Kidney epithelial cell (primary cell): ENCODE measurements around the gene SEC61A1. TPM values are rescaled to one million over a fixed set of nuclear protein-coding genes. Genes with fewer than 3 reads are reported as not detected.

Source experiments
- DNase-seq: peaks from one replicate; pipeline ENCODE4 v3.0.0-alpha.2; 2010; ENCODE audit warnings: low read depth
- H3K27me3 ChIP-seq: 2 replicates; pipeline ENCODE4 v1.6.0; 2011; ENCODE audit warnings: low read length; ENCODE audit not compliant: control insufficient read depth, insufficient read depth
- H3K36me3 ChIP-seq: 2 replicates; pipeline ENCODE4 v1.5.1; 2011; ENCODE audit warnings: low read length; ENCODE audit not compliant: control insufficient read depth, insufficient read depth
- H3K4me3 ChIP-seq: 2 replicates; pipeline ENCODE4 v1.5.1; 2011; ENCODE audit warnings: low read depth, mild to moderate bottlenecking, control low read depth, low read length
- total RNA-seq: library from RNA; depleted of rRNA; stranded (reverse); fragments of >200 nt; gene quantifications from 2 replicates; pipeline ENCODE4 v1.2.3, GENCODE V29; 2015
- TF ChIP-seq, protein P1 (sequence below): IDR thresholded peaks from 2 replicates; pipeline ENCODE4 v1.5.1; 2011; ENCODE audit warnings: mild to moderate bottlenecking, moderate library complexity, low read length, control low read depth, inconsistent platforms; ENCODE audit not compliant: insufficient read depth, poor library complexity, severe bottlenecking

SEC61A1 gene
- total RNA-seq, 1 donor from 2014 or later = 350 TPM

DNA sequence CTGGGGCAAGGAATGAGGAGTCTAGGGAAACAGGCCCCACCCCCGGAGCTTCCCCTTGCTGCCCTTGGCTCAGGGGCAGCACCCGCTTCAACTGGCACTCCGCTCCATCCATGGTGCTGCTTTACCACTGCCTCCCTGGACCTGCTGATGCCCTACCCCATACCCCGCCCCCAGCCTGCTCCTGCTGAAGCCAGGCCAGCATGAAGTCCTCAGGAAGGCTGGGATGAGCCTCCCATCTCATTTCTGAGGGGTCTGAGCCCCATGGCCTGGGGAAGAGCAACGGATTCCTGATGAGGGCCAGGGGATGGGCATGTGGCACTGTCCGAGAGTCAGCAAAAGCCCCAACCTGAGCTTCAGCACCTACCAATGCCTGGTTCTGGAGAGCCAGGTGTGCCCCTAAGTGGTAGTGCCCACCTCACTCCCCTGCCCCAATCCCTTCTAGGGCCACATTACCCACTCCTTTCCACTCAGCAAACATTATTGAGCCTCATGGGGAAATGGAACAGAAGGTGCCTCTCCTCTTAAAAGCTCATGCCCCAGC lies 21.0 kb downstream of the SEC61A1 start:
- no peak for DNase-seq
- TF ChIP-seq, protein P1, sequence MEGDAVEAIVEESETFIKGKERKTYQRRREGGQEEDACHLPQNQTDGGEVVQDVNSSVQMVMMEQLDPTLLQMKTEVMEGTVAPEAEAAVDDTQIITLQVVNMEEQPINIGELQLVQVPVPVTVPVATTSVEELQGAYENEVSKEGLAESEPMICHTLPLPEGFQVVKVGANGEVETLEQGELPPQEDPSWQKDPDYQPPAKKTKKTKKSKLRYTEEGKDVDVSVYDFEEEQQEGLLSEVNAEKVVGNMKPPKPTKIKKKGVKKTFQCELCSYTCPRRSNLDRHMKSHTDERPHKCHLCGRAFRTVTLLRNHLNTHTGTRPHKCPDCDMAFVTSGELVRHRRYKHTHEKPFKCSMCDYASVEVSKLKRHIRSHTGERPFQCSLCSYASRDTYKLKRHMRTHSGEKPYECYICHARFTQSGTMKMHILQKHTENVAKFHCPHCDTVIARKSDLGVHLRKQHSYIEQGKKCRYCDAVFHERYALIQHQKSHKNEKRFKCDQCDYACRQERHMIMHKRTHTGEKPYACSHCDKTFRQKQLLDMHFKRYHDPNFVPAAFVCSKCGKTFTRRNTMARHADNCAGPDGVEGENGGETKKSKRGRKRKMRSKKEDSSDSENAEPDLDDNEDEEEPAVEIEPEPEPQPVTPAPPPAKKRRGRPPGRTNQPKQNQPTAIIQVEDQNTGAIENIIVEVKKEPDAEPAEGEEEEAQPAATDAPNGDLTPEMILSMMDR = no peak
- Histone ChIP-seq H3K27me3 (peaks cover 8% of the 10 kb centered on the region), H3K4me3 (no peak overlapping the region), H3K36me3 (peaks cover 9% of the 10 kb centered on the region)

DNA sequence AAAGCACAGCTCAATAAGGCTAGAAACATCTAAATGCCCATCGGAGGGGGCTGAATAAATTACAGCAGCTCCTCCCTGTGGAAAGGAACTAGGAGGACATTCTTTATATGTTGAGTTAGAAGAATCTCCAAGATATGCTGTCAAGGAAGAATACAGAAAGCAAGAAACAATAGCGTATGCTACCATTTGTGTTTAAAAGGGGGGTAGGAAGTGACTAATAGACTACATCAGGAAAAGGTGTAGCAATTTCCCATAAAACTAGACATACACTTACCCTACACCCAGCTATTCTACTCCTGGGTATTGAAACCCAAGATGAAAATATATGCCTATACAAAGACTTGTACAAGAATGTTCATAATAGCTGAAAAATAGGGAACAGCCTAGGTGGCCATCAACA lies 21.6 kb downstream of the SEC61A1 start:
- no peak overlapping the region for H3K4me3 ChIP-seq
- H3K27me3 ChIP-seq = peaks cover 8% of the 10 kb centered on the region
- no peak for DNase-seq
- TF ChIP-seq, protein P1 = no peak
- peaks cover 5% of the 10 kb centered on the region for H3K36me3 ChIP-seq

DNA sequence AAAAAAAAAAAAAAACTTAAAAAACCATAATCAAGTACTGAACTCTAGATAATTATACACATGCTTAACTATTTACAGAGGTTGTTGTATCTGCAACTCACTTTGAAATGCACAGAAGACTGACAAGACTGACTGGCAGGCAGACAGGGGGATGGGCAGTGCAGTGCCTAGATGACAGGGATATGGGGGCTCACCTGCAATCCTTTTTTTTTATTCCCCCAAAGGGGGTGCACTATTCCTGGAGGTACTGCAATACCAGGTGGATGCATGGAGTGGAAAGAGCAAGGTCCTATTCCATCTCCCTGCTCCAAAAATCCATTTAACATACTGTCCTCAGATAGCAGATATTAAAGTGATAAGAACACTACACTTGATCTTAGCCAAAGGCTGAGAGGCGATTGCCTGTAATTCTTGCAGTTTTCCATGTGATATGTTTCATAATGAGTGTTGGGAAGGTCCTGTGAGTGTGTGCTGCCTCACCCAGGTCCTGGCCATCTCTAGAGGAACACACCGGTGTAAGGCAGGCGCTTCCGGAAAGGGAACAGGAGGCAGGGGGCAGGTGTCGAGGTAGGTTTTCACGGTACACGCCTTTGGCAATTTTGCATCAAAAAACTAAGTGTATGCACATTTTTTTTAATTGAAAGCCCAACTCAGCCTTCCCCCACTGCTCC lies 22.7 kb downstream of the SEC61A1 start:
- TF ChIP-seq, protein P1 = no peak
- peak overlapping the region; percentile 8 for H3K4me3 ChIP-seq
- H3K36me3 ChIP-seq = peaks cover 4% of the 10 kb centered on the region
- DNase-seq = no peak
- H3K27me3 ChIP-seq = peaks cover 8% of the 10 kb centered on the region

DNA sequence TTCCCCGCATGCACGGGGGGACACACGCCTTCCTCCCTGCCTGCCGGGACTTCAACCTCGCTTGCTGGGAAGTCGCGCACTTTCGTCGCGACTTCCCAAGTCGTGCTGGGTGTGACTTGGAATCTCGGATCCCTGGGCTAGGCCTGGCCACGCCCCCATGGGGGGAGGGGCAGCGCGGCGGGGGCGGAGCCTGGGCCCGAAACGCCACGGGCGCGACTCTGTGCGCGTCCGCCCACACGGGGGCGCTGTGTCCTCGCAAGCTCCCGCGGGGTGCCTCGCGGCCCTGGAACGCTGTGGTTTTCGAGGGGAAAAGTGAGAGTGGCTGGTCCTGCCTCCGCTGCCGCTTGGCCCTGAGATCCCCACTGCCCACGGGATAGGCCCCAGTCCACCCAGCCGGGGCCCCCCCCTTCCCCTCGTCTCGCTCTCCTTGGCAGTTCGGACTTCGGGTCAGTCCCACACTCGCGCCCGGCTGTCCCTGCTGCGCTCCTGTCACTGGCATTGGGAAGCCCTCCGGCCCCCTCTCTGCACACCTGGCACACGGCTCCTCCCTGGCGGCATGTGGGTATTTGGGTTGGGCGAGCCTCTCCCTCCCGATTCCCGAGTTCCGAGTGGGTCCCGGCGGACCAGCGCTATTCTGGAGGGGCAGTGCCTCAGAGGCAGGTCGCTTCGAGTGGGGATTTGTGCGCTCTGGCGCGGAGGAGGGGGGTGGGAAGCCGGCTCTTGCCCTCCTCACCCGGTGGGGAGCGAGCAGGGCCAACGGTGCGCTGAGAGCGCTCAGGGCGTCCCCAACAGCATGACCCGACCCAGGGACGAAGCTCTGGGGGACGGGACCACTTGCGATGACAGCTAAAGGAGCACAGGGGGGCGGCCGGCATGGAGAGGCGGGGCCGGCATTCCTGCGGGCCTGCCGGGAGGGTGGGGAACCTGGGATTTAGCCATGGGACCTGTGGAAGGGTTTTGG lies 23.6 kb downstream of the SEC61A1 start:
- TF ChIP-seq, protein P1 = peak; percentile 67
- Histone ChIP-seq H3K4me3 (peak overlapping the region; percentile 12), H3K27me3 (peaks cover 8% of the 10 kb centered on the region), H3K36me3 (peaks cover 2% of the 10 kb centered on the region)
- DNase-seq = no peak

DNA sequence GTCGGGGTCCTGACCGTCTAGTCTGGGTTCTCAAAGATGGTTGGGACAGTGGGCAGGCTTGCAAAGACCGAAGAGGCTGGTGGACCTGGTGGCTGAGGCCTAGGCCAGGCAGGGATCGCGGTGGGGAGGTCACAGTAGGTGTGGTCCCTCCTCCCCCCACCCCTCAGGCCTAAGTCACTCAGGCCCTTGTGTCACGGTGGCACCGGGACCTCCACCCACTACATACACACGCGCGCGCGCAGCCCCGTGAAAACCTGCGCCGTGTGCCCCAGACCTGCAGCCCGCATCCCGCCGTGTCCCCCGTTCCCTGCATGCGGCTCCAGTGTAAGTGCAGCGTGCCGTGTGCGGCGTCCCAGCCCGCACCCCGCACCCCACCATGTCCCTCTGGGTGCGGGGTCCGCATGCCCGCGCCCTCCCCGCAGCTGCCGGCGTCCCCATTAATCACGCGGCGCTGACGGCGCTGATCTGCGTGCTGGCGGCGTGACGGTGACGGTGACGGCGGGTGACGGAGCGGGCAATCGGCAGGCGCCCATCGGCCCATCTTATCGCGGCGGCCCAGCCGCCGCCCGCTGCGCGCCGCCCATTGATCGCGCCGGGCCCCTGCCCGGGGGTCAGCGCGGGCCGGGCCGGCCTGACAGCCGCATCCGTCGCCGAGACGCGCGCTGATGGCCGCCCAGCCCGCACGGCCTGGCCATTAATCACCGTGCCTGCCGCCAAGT lies 24.4 kb downstream of the SEC61A1 start:
- Histone ChIP-seq H3K4me3 (peak overlapping the region; percentile 29), H3K36me3 (peaks cover 1% of the 10 kb centered on the region)
- TF ChIP-seq, protein P1 = no peak

More for the DNA sequence above, 24.4 kb downstream of the SEC61A1 start:
- no peak for DNase-seq
- H3K27me3 ChIP-seq = peaks cover 8% of the 10 kb centered on the region
